GM21515 (cell line): ENCODE measurements around the gene EMILIN2.
"Not testable (repeated sequence)": the region's sequence is repeated elsewhere in the genome, so short reads cannot be mapped to it uniquely, and the experiment has no call there.

Experiments used
- ATAC-seq: cut with Tn5 transposase; IDR thresholded peaks from one replicate; pipeline ENCODE4 v1.9.1; 2021; ENCODE audit not compliant: unreplicated experiment

EMILIN2 gene

GRCh38 chr18:2843146-2843545 is 3.7 kb upstream of the EMILIN2 start:
- ATAC-seq, result no peak

GRCh38 chr18:2845172-2845571 is 1.6 kb upstream of the EMILIN2 start:
- ATAC-seq, result no peak

GRCh38 chr18:2847317-2848246 is 776 bp downstream of the EMILIN2 start:
- peak; percentile 30 for ATAC-seq

- ATAC-seq, result no peak
These were observed 1.7 kb downstream of the EMILIN2 start for GRCh38 chr18:2848247-2849246.

- no peak for ATAC-seq
These were observed 4.0 kb downstream of the EMILIN2 start for GRCh38 chr18:2850816-2851215.

- ATAC-seq, result no peak
These were observed 5.0 kb downstream of the EMILIN2 start for GRCh38 chr18:2851771-2852170.

GRCh38 chr18:2852460-2852859 is 5.7 kb downstream of the EMILIN2 start:
- ATAC-seq, result not testable (repeated sequence)

- ATAC-seq, result no peak
These were observed 6.5 kb downstream of the EMILIN2 start for GRCh38 chr18:2853173-2853925.

- ATAC-seq, result no peak
These were observed 7.3 kb downstream of the EMILIN2 start for GRCh38 chr18:2853926-2854664.

- no peak for ATAC-seq
These were observed 8.1 kb downstream of the EMILIN2 start for GRCh38 chr18:2854875-2855274.

- no peak for ATAC-seq
These were observed 8.9 kb downstream of the EMILIN2 start for GRCh38 chr18:2855560-2856350.

- no peak for ATAC-seq
These were observed 9.9 kb downstream of the EMILIN2 start for GRCh38 chr18:2856547-2857170.

GRCh38 chr18:2857491-2858131 is 10.8 kb downstream of the EMILIN2 start:
- no peak for ATAC-seq

GRCh38 chr18:2860397-2860796 is 13.6 kb downstream of the EMILIN2 start:
- not testable (repeated sequence) for ATAC-seq

GRCh38 chr18:2863997-2864396 is 17.2 kb downstream of the EMILIN2 start:
- not testable (repeated sequence) for ATAC-seq

- not testable (repeated sequence) for ATAC-seq
These were observed 19.7 kb downstream of the EMILIN2 start for GRCh38 chr18:2866465-2866864.

GRCh38 chr18:2869207-2869606 is 22.4 kb downstream of the EMILIN2 start:
- ATAC-seq, result no peak

GRCh38 chr18:2871111-2871720 is 24.4 kb downstream of the EMILIN2 start:
- no peak for ATAC-seq
